AG04450 (cell line): ENCODE data around the gene CSK. TPM values are rescaled to one million over a fixed set of nuclear protein-coding genes. Genes with fewer than 3 reads are reported as not detected.

Experiments used
- CTCF ChIA-PET: fragments of 300-600, 350-600 bp; formaldehyde crosslinking; extraction: SDS; loops from one replicate; lab custom pipeline; 2022; ENCODE audit warnings: antibody characterized with exemption, inconsistent platforms; lab: Charles Lee
- POLR2A ChIA-PET: fragments of 350-600 bp; formaldehyde crosslinking; extraction: SDS; loops from one replicate; lab custom pipeline; 2021; ENCODE audit warnings: antibody characterized with exemption, inconsistent platforms; lab: Yijun Ruan, JAX
- DNase-seq: peaks from one replicate; pipeline ENCODE4 v3.0.0-alpha.2; 2011; ENCODE audit warnings: low read depth, low spot score
- H3K27ac ChIP-seq: one replicate; pipeline ENCODE4 v1.5.1; 2012; ENCODE audit warnings: low read depth, low read length, control low read depth
- H3K27me3 ChIP-seq: one replicate; pipeline ENCODE4 v1.6.0; 2012; ENCODE audit warnings: low read length; ENCODE audit not compliant: control insufficient read depth, insufficient read depth
- H3K4me3 ChIP-seq: 2 replicates; pipeline ENCODE4 v1.5.1; 2011; ENCODE audit warnings: mild to moderate bottlenecking, low read depth, low read length, control low read depth
- H3K9me3 ChIP-seq: 2 replicates; pipeline ENCODE4 v1.5.1; 2012; ENCODE audit warnings: low read length; ENCODE audit not compliant: control insufficient read depth, insufficient read depth
- CTCF ChIP-seq: IDR thresholded peaks from 2 replicates; pipeline ENCODE4 v1.5.1; 2011; ENCODE audit warnings: low read depth, low read length, control low read depth, inconsistent platforms
- polyA plus RNA-seq: library from polyadenylated mRNA; depleted of rRNA; stranded (reverse); fragments of >200 nt; gene quantifications from 2 replicates; pipeline ENCODE4 v1.2.3, GENCODE V29; 2011

The CSK gene
- polyA plus RNA-seq, 1 experiment, result 17.2 TPM

GRCh38 chr15:74763416-74763815, 18.5 kb upstream of the CSK start:
- no peak overlapping the region for H3K4me3 ChIP-seq
- TF ChIP-seq CTCF, result no peak
- H3K27ac ChIP-seq, result no peak overlapping the region
- H3K9me3 ChIP-seq, result no peaks in the 10 kb centered on the region
- CTCF ChIA-PET, result interaction anchor here (1.7 to 2.8 kb wide), 2 partner anchors 129 to 131 kb away, joined by 8 to 12 read pairs; no protein-coding TSS in a partner anchor
- POLR2A ChIA-PET, result interaction anchor here (0.7 kb wide), 1 partner anchor 355 kb away, joined by 3 read pairs; no protein-coding TSS in a partner anchor
- peaks cover 17% of the 10 kb centered on the region for H3K27me3 ChIP-seq
- no peak for DNase-seq

- ChIA-PET POLR2A (no interaction called here), CTCF (interaction anchor here (0.6 to 12.2 kb wide), 19 partner anchors 8 to 392 kb away, joined by 3 to 517 read pairs (median 6); partner anchors contain the start of gene CSK)
- DNase-seq, result no peak
Measured at GRCh38 chr15:74767167-74768098, 14.4 kb upstream of the CSK start.

GRCh38 chr15:74768099-74768770, 13.6 kb upstream of the CSK start:
- DNase-seq, result no peak
- no peak for TF ChIP-seq CTCF

More at GRCh38 chr15:74767167-74768098, 14.4 kb upstream of the CSK start:
- no peak overlapping the region for H3K27ac ChIP-seq
- TF ChIP-seq CTCF, result no peak
- H3K9me3 ChIP-seq, result no peaks in the 10 kb centered on the region
- peaks cover 14% of the 10 kb centered on the region for H3K27me3 ChIP-seq
- H3K4me3 ChIP-seq, result no peak overlapping the region

GRCh38 chr15:74768771-74769342, 13.0 kb upstream of the CSK start:
- CTCF ChIA-PET, result interaction anchor here (0.6 to 12.2 kb wide), 47 partner anchors 9 to 402 kb away, joined by 3 to 517 read pairs (median 4); partner anchors contain the start of genes CSK, CYP11A1, CYP1A1 and RPP25
- Histone ChIP-seq H3K27me3 (peaks cover 6% of the 10 kb centered on the region), H3K9me3 (no peaks in the 10 kb centered on the region), H3K27ac (no peak overlapping the region), H3K4me3 (no peak overlapping the region)
- no peak for DNase-seq
- TF ChIP-seq CTCF, result peak; percentile 74
- POLR2A ChIA-PET, result interaction anchor here (0.5 to 1.1 kb wide), 4 partner anchors 37 to 138 kb away, joined by 3 read pairs; no protein-coding TSS in a partner anchor

More at GRCh38 chr15:74768099-74768770, 13.6 kb upstream of the CSK start:
- CTCF ChIA-PET, result interaction anchor here (0.6 to 12.2 kb wide), 38 partner anchors 8 to 401 kb away, joined by 3 to 517 read pairs (median 5); partner anchors contain the start of genes CSK, CYP11A1, CYP1A1 and RPP25
- Histone ChIP-seq H3K27me3 (peaks cover 9% of the 10 kb centered on the region), H3K4me3 (no peak overlapping the region), H3K9me3 (no peaks in the 10 kb centered on the region), H3K27ac (no peak overlapping the region)
- POLR2A ChIA-PET, result interaction anchor here (0.9 to 1.1 kb wide), 2 partner anchors 136 to 138 kb away, joined by 3 read pairs; no protein-coding TSS in a partner anchor
